SK-N-SH (cell line): ENCODE results near the gene MAP6.

Experiments used
- CTCF ChIP-seq: fragments of 200-600 bp; sonication (generic); IDR thresholded peaks from 2 replicates; pipeline ENCODE4 v1.6.1; 2017; ENCODE audit warnings: antibody characterized with exemption, mild to moderate bottlenecking, moderate library complexity
- ELF1 ChIP-seq: IDR thresholded peaks from 2 replicates; pipeline ENCODE4 v1.4.0; 2012
- GABPA ChIP-seq: IDR thresholded peaks from 2 replicates; pipeline ENCODE4 v1.4.0; 2012; ENCODE audit warnings: low read depth, mild to moderate bottlenecking
- NRF1 ChIP-seq: IDR thresholded peaks from 2 replicates; pipeline ENCODE4 v1.6.1; 2012; ENCODE audit warnings: low read depth, mild to moderate bottlenecking, low read length
- PBX3 ChIP-seq: IDR thresholded peaks from 2 replicates; pipeline ENCODE4; 2012
- RAD21 ChIP-seq: IDR thresholded peaks from 2 replicates; pipeline ENCODE4 v1.6.1; 2012; ENCODE audit warnings: mild to moderate bottlenecking, low read length
- REST ChIP-seq: IDR thresholded peaks from 2 replicates; pipeline ENCODE4 v1.6.1; 2012; ENCODE audit warnings: mild to moderate bottlenecking, low read depth, low read length, moderate library complexity
- SIN3A ChIP-seq: IDR thresholded peaks from 2 replicates; pipeline ENCODE4 v1.6.1; 2012; ENCODE audit warnings: low read depth, mild to moderate bottlenecking, low read length, moderate library complexity, borderline replicate concordance
- SMC3 ChIP-seq: IDR thresholded peaks from 2 replicates; pipeline ENCODE4 v1.6.1; 2012; ENCODE audit warnings: low read depth, low read length, improper control_type of control experiment
- TAF1 ChIP-seq: IDR thresholded peaks from 2 replicates; pipeline ENCODE4 v1.6.1; 2012; ENCODE audit warnings: low read depth, mild to moderate bottlenecking, low read length, moderate library complexity, borderline replicate concordance
- TCF12 ChIP-seq: IDR thresholded peaks from 2 replicates; pipeline ENCODE4 v1.4.0; 2012
- YY1 ChIP-seq: IDR thresholded peaks from 2 replicates; pipeline ENCODE4 v1.4.0; 2012; ENCODE audit warnings: low read depth, mild to moderate bottlenecking
- TF ChIP-seq, protein P1 (sequence below): IDR thresholded peaks from 2 replicates; pipeline ENCODE4 v1.4.0; 2012; ENCODE audit warnings: low read depth
- TF ChIP-seq, protein P2 (sequence below): fragments of 150-350 bp; IDR thresholded peaks from 2 replicates; pipeline ENCODE4 v1.6.1; 2017; ENCODE audit warnings: antibody characterized with exemption, low read length, low read depth, borderline replicate concordance

- TF ChIP-seq REST = no peak
- no peak for TF ChIP-seq YY1
- TF ChIP-seq, protein P1, sequence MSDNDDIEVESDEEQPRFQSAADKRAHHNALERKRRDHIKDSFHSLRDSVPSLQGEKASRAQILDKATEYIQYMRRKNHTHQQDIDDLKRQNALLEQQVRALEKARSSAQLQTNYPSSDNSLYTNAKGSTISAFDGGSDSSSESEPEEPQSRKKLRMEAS = no peak
- TF ChIP-seq TAF1 = no peak
- TF ChIP-seq CTCF = no peak
- TF ChIP-seq TCF12 = no peak
- TF ChIP-seq, protein P2, sequence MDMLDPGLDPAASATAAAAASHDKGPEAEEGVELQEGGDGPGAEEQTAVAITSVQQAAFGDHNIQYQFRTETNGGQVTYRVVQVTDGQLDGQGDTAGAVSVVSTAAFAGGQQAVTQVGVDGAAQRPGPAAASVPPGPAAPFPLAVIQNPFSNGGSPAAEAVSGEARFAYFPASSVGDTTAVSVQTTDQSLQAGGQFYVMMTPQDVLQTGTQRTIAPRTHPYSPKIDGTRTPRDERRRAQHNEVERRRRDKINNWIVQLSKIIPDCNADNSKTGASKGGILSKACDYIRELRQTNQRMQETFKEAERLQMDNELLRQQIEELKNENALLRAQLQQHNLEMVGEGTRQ = no peak
- no peak for TF ChIP-seq RAD21
- TF ChIP-seq ELF1 = no peak
- TF ChIP-seq NRF1 = no peak
- no peak for TF ChIP-seq SMC3
- TF ChIP-seq SIN3A = no peak
- TF ChIP-seq PBX3 = no peak
- no peak for TF ChIP-seq GABPA
Measured at GRCh38 chr11:75600356-75600755, 68.5 kb downstream of the MAP6 start.
